GM23248 (cell line): ENCODE results near the gene LGALS14. TPM values are rescaled to one million over a fixed set of nuclear protein-coding genes. Genes with fewer than 3 reads are reported as not detected.

Source experiments
- DNase-seq: peaks from one replicate; pipeline ENCODE4 v3.0.0-alpha.2; 2015
- H2AFZ ChIP-seq: fragments of 200-600 bp; sonication (generic); 2 replicates; pipeline ENCODE4 v1.6.1; 2016; ENCODE audit warnings: antibody characterized with exemption
- H3F3A ChIP-seq: fragments of 200-600 bp; sonication (generic); 2 replicates; pipeline ENCODE4 v1.6.1; 2016; ENCODE audit warnings: mild to moderate bottlenecking, antibody characterized with exemption, mixed run types; ENCODE audit not compliant: insufficient read depth
- H3K27ac ChIP-seq: fragments of 200-600 bp; sonication (generic); 2 replicates; pipeline ENCODE4 v1.5.1; 2016; ENCODE audit warnings: mild to moderate bottlenecking
- H3K27me3 ChIP-seq: fragments of 200-600 bp; sonication (generic); replicated peaks from 2 replicates; pipeline ENCODE4 v1.6.1; 2016; ENCODE audit warnings: mild to moderate bottlenecking; ENCODE audit not compliant: insufficient read depth
- H3K36me3 ChIP-seq: fragments of 200-600 bp; sonication (generic); 2 replicates; pipeline ENCODE4 v1.6.1; 2016; ENCODE audit warnings: low read depth, mild to moderate bottlenecking
- H3K4me1 ChIP-seq: fragments of 200-600 bp; sonication (generic); 2 replicates; pipeline ENCODE4 v1.6.1; 2016; ENCODE audit warnings: mild to moderate bottlenecking; ENCODE audit not compliant: insufficient read depth
- H3K4me2 ChIP-seq: fragments of 200-600 bp; sonication (generic); one replicate; pipeline ENCODE4 v1.6.1; 2016; ENCODE audit warnings: mild to moderate bottlenecking; ENCODE audit not compliant: unreplicated experiment
- H3K4me3 ChIP-seq: fragments of 200-600 bp; sonication (generic); 2 replicates; pipeline ENCODE4 v1.5.1; 2016; ENCODE audit warnings: mild to moderate bottlenecking
- H3K79me2 ChIP-seq: fragments of 200-600 bp; sonication (generic); 2 replicates; pipeline ENCODE4 v1.6.1; 2016; ENCODE audit warnings: mild to moderate bottlenecking; ENCODE audit not compliant: insufficient read depth
- H3K9ac ChIP-seq: fragments of 200-600 bp; sonication (generic); 2 replicates; pipeline ENCODE4 v1.6.1; 2016; ENCODE audit warnings: mild to moderate bottlenecking
- H3K9me2 ChIP-seq: fragments of 200-600 bp; sonication (generic); 2 replicates; pipeline ENCODE4 v1.6.1; 2016; ENCODE audit warnings: mixed run types, mild to moderate bottlenecking, moderate library complexity; ENCODE audit not compliant: insufficient read depth
- H3K9me3 ChIP-seq: fragments of 200-600 bp; sonication (generic); one replicate; pipeline ENCODE4 v1.6.1; 2017; ENCODE audit warnings: low read depth
- H4K20me1 ChIP-seq: fragments of 200-600 bp; sonication (generic); 2 replicates; pipeline ENCODE4 v1.6.0; 2016; ENCODE audit not compliant: insufficient read depth
- EZH2 ChIP-seq: fragments of 200-600 bp; sonication (generic); IDR thresholded peaks from 2 replicates; pipeline ENCODE4 v1.6.1; 2018; ENCODE audit warnings: antibody characterized with exemption, mild to moderate bottlenecking; ENCODE audit not compliant: insufficient read depth, poor library complexity, severe bottlenecking
- EZH2phosphoT487 ChIP-seq: fragments of 200-600 bp; sonication (generic); IDR thresholded peaks from 2 replicates; pipeline ENCODE4 v1.6.1; 2018; ENCODE audit warnings: antibody characterized with exemption, moderate library complexity, mild to moderate bottlenecking, low read depth; ENCODE audit not compliant: insufficient read depth
- WGBS, 2 experiments: methylation state at CpG; one replicate each; pipeline ENCODE4 v1.1.6; 2015 to 2017; ENCODE audit warnings: low lambda C conversion rate in 2 of 2, low coverage in 1 of 2; ENCODE audit errors: missing lambda C conversion rate in 2 of 2; 5-methylcytosine and 5-hydroxymethylcytosine counted together
- in situ Hi-C: fragments of 300-500 bp; cut with MboI; formaldehyde crosslinking; loops from 2 replicates; pipeline ENCODE4 v1.15.0; 2020
- polyA plus RNA-seq: library from polyadenylated mRNA; unstranded; fragments of >200 nt; fragmentation: Nextera tagmentation; extraction: Ambion mirVana; gene quantifications from 2 replicates; pipeline ENCODE4 v1.2.1, GENCODE V29; 2016
- total RNA-seq: library from RNA; depleted of rRNA; stranded (reverse); fragments of >200 nt; shearing (Covaris generic); gene quantifications from 2 replicates; pipeline ENCODE4 v1.2.3, GENCODE V29; 2014

The LGALS14 gene
- total and polyA plus RNA-seq, 2 experiments from 2014 or later: not detected

DNA sequence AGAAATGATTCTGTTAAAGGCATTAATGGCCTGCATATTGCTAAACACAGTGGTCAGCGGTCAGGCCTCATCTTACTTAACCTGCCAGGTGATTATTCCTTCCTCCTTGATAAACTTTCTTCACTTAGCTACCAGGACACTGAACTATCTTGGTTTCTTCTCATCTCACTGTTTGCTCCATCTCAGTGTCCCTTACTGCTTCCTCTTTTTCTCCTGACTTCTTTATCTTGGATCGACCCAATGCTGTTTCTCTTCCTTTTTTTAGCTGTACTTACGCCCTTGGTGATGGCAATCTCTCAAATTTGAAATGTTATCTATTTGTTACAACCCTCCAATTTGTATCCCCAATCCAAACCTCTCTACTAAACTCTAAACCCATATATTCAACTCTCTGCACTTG, 41.4 kb downstream of the LGALS14 start:
- TF ChIP-seq EZH2phosphoT487 (no peak), EZH2 (no peak)
- WGBS, 2 experiments: 11 to 13% methylated on average over 3 of the region's 3 CpGs
- Histone ChIP-seq H3F3A (no peaks in the 10 kb centered on the region), H4K20me1 (no peaks in the 10 kb centered on the region), H3K27me3 (peaks cover 3% of the 10 kb centered on the region; the same call in 1 of the 2 replicates), H3K4me1 (no peaks in the 10 kb centered on the region), H3K4me3 (no peak overlapping the region), H3K4me2 (no peak overlapping the region), H2AFZ (no peak overlapping the region), H3K79me2 (no peaks in the 10 kb centered on the region), H3K9ac (no peak overlapping the region), H3K9me2 (no peaks in the 10 kb centered on the region), H3K9me3 (no peaks in the 10 kb centered on the region), H3K27ac (no peak overlapping the region), H3K36me3 (no peaks in the 10 kb centered on the region)
- in situ Hi-C loops: no loop called here
- no peak for DNase-seq

DNA sequence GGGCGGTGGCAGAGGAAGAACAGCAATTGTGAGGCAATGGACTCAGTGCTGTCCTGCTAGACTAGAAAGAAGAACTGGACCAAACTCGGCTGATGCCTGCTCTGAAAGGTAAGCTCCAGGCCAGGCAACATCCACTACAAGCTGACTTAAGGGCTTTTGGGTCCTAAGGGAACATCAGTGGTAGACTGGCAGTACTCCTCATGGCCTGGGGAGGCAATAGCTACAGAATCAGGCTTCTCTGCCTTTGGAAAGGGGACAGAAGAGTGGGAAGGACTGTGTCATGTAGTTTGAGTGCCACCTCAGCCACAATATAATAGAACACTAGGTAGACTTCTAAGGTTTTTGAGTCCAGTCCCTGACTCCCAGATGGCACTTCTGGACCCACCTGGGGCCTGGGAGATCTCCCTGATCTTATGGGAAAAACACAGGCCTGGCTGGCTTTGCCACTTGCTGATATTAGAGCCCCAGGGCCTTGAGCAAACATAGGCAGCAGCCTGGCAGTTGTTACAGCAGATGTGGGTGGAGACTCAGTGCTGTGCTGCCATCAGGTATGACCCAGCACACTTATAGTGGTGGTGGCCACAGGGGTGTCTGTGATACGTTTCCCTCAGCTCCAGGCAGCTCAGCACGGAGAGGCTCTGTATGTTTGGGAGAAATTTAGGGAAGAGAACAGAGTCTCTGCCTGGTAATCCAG, 42.7 kb downstream of the LGALS14 start:
- Histone ChIP-seq H3K4me2 (no peak overlapping the region), H3K4me3 (no peak overlapping the region), H4K20me1 (no peaks in the 10 kb centered on the region), H3K79me2 (no peaks in the 10 kb centered on the region), H3K9me2 (no peaks in the 10 kb centered on the region), H3K36me3 (no peaks in the 10 kb centered on the region), H3K9me3 (no peaks in the 10 kb centered on the region), H3K9ac (no peak overlapping the region), H3F3A (no peaks in the 10 kb centered on the region), H2AFZ (no peak overlapping the region), H3K27me3 (peaks cover 3% of the 10 kb centered on the region; the same call in 1 of the 2 replicates), H3K27ac (no peak overlapping the region), H3K4me1 (no peaks in the 10 kb centered on the region)
- DNase-seq: no peak
- TF ChIP-seq EZH2 (no peak), EZH2phosphoT487 (no peak)
- 3 to 17% methylated on average over 4 of the region's 4 CpGs for WGBS, 2 experiments
- in situ Hi-C loops: no loop called here

DNA sequence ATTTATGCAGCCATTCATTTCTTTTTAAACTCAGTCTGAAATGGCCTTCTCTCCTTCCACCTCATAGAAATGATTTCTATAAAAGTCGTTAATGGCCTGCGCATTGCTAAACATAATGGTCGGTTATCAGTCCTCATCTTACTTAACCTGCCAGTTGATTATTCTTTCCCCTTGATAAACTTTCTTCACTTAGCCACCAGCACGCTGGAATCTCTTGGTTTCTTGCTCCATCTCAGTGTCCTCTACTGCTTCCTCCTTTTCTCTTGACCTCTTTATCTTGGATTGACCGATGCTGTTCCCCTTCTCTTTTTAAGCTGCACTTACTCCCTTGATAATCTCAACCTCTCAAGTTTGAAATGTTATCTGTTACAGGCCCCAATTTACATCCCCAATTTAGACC, 45.7 kb downstream of the LGALS14 start:
- DNase-seq: no peak
- Histone ChIP-seq H3K27me3 (peaks cover 9% of the 10 kb centered on the region; the same call in 1 of the 2 replicates), H3K4me1 (no peaks in the 10 kb centered on the region), H4K20me1 (no peaks in the 10 kb centered on the region), H3K79me2 (no peaks in the 10 kb centered on the region), H3K9ac (no peak overlapping the region), H3K36me3 (no peaks in the 10 kb centered on the region), H3K9me2 (no peaks in the 10 kb centered on the region), H3K4me3 (no peak overlapping the region), H3K27ac (no peak overlapping the region), H2AFZ (no peak overlapping the region), H3K9me3 (no peaks in the 10 kb centered on the region), H3F3A (no peaks in the 10 kb centered on the region), H3K4me2 (no peak overlapping the region)
- in situ Hi-C loops: no loop called here
- TF ChIP-seq EZH2phosphoT487 (no peak), EZH2 (no peak)
- WGBS, 2 experiments: 44 to 48% methylated on average over 5 of the region's 5 CpGs

DNA sequence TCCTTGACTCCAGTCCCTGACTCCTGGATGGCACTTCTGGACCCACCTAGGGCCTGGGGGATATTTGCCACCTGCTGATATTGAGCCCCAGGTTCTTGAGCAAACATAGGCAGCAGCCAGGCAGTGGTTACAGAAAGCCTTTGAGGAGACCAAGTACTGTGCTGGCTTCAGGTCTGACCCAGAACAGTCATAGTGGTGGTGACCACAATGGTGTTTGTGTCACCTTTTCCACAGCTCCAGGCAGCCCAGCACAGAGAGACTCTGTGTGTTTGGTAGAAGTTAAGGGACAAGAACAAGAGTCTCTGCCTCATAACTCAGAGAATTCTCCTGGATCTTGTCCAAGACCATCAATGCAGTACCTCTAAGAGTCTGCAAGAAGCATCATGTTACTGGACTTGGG, 48.1 kb downstream of the LGALS14 start:
- H3K9me3 ChIP-seq: no peaks in the 10 kb centered on the region
- H3K9me2 ChIP-seq: no peaks in the 10 kb centered on the region
- TF ChIP-seq EZH2: no peak
- no peak for TF ChIP-seq EZH2phosphoT487
- in situ Hi-C loops: no loop called here
- H3K27ac ChIP-seq: no peak overlapping the region
- no peaks in the 10 kb centered on the region for H3K36me3 ChIP-seq
- H3K9ac ChIP-seq: no peak overlapping the region
- no peak overlapping the region for H3K4me3 ChIP-seq
- H3K27me3 ChIP-seq: peaks cover 9% of the 10 kb centered on the region; the same call in 1 of the 2 replicates
- no peak overlapping the region for H3K4me2 ChIP-seq
- no peaks in the 10 kb centered on the region for H3K79me2 ChIP-seq
- no peak for DNase-seq
- H4K20me1 ChIP-seq: no peaks in the 10 kb centered on the region
- no peaks in the 10 kb centered on the region for H3F3A ChIP-seq
- H3K4me1 ChIP-seq: no peaks in the 10 kb centered on the region
- H2AFZ ChIP-seq: no peak overlapping the region

DNA sequence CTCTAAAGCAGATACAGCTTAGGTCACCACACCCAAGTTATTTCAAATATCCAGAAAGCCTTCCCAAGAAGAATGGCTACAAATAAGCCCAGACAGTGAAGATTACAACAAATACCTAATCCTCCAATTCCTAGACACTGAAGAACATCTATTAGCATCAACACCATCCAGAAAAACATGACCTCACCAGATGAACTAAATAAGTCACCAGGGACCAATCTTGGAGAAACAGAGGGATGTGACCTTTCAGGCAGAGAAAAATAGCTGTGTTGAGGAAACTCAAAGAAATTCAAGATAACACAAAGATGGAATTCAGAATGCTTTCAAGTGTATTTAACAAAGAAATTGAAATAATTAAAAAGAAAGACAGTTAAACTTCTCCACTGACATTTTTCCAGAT, 48.5 kb downstream of the LGALS14 start:
- Histone ChIP-seq H3K27me3 (peaks cover 9% of the 10 kb centered on the region; the same call in 1 of the 2 replicates), H3K4me3 (no peak overlapping the region), H3K4me1 (no peaks in the 10 kb centered on the region), H3K27ac (no peak overlapping the region), H4K20me1 (no peaks in the 10 kb centered on the region), H3K79me2 (no peaks in the 10 kb centered on the region), H3K9ac (no peak overlapping the region), H3K36me3 (no peaks in the 10 kb centered on the region), H3K9me2 (no peaks in the 10 kb centered on the region), H2AFZ (no peak overlapping the region), H3K4me2 (no peak overlapping the region), H3F3A (no peaks in the 10 kb centered on the region), H3K9me3 (no peaks in the 10 kb centered on the region)
- TF ChIP-seq EZH2: no peak
- TF ChIP-seq EZH2phosphoT487: no peak
- no peak for DNase-seq
- in situ Hi-C loops: no loop called here
